OCI-LY7 (cell line): ENCODE measurements around the gene HLA-F.

ENCODE experiments used
- EZH2phosphoT487 ChIP-seq: fragments of 200-600 bp; sonication (generic); IDR thresholded peaks from 2 replicates; pipeline ENCODE4 v1.6.1; 2018; ENCODE audit warnings: low read depth, borderline replicate concordance, mild to moderate bottlenecking, mixed run types, antibody characterized with exemption, low read length, moderate library complexity, mixed read lengths
- TF ChIP-seq, protein P1 (sequence below): fragments of 200-600 bp; sonication (generic); conservative IDR thresholded peaks from 2 replicates; pipeline ENCODE4 v1.5.1; 2014; ENCODE audit warnings: mild to moderate bottlenecking, antibody characterized with exemption, low read length, moderate library complexity, mixed read lengths

- TF ChIP-seq, protein P1, sequence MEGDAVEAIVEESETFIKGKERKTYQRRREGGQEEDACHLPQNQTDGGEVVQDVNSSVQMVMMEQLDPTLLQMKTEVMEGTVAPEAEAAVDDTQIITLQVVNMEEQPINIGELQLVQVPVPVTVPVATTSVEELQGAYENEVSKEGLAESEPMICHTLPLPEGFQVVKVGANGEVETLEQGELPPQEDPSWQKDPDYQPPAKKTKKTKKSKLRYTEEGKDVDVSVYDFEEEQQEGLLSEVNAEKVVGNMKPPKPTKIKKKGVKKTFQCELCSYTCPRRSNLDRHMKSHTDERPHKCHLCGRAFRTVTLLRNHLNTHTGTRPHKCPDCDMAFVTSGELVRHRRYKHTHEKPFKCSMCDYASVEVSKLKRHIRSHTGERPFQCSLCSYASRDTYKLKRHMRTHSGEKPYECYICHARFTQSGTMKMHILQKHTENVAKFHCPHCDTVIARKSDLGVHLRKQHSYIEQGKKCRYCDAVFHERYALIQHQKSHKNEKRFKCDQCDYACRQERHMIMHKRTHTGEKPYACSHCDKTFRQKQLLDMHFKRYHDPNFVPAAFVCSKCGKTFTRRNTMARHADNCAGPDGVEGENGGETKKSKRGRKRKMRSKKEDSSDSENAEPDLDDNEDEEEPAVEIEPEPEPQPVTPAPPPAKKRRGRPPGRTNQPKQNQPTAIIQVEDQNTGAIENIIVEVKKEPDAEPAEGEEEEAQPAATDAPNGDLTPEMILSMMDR, result no peak
- no peak for TF ChIP-seq EZH2phosphoT487
Measured at GRCh38 chr6:29708432-29709179, 14.6 kb upstream of the HLA-F start.
